GM12891 (cell line): ENCODE data around the gene ZFPM1.
A peak's percentile ranks its signal among the peaks of the same experiment; 100 is the strongest.
"Not testable (repeated sequence)": the region's sequence is repeated elsewhere in the genome, so short reads cannot be mapped to it uniquely, and the experiment has no call there.

Experiments
- DNase-seq: peaks from one replicate; pipeline ENCODE4 v3.0.0; 2011; ENCODE audit warnings: low spot score; ENCODE audit not compliant: insufficient read length
- FAIRE-seq: peaks from 2 replicates; lab custom pipeline; 2011; peaks lifted over from hg19 to GRCh38; lab: Jason Lieb, UNC
- PAX5 ChIP-seq: IDR thresholded peaks from 2 replicates; pipeline ENCODE4 v1.6.1; 2011; ENCODE audit warnings: low read length, moderate library complexity, mild to moderate bottlenecking; ENCODE audit not compliant: insufficient read depth, severe bottlenecking
- POLR2A ChIP-seq: IDR thresholded peaks from 2 replicates; pipeline ENCODE4 v1.6.1; 2011; ENCODE audit warnings: low read depth, low read length, control low read depth
- POLR2AphosphoS5 ChIP-seq: IDR thresholded peaks from 2 replicates; pipeline ENCODE4 v1.6.1; 2011; ENCODE audit warnings: low read depth, low read length, control low read depth
- POU2F2 ChIP-seq: IDR thresholded peaks from 2 replicates; pipeline ENCODE4 v1.6.1; 2011; ENCODE audit warnings: low read depth, mild to moderate bottlenecking, control low read depth, low read length, moderate library complexity
- SPI1 ChIP-seq: IDR thresholded peaks from 2 replicates; pipeline ENCODE4 v1.6.1; 2011; ENCODE audit warnings: low read depth, low read length, control low read depth
- TAF1 ChIP-seq: IDR thresholded peaks from 2 replicates; pipeline ENCODE4 v1.6.1; 2011; ENCODE audit warnings: low read depth, low read length, control low read depth

The ZFPM1 gene

DNA sequence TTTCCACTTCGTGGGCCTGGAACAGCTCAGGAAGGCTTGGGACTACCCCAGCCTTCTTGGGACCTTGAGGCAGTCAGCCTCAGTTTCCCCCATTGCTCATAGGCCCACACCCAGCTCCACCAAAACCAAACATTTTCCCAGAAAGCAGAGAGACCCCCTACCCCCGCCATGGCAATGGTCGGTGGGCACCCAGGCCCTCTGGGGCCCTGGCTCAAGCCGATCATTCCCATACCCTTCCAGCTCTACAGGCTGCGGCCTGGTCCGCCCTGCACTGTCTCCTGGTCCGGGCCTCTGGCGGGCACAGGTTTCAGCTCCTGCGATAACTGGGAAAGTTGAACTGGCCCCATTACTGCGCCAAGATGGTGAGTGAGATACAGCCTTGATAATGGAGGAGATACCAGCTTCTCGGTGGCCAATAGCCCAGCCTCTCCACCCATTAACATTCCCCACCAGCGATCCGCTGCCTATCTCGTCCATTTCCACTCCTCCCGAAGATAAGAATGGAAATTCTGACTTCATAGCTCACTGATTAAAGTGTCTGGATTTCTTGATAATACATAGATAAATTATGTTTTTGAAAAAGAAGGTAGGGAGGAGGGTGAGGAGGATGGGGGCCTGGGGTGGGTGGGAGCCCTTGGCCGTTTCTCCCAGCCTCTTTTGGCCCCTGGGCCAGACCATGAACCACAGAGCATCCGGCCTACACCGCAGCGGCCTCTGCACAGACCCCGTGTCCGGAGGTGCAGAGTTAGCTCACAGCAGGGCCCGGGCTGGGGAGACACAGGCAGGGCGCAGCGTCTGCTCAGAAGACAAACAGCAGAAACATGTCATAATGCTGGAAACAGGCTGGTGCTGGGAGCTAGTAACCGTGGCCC is 11.6 kb downstream of the ZFPM1 start:
- no peak for TF ChIP-seq SPI1
- no peak for TF ChIP-seq POLR2A
- no peak for TF ChIP-seq POU2F2
- DNase-seq (no peak), FAIRE-seq (no peak)

DNA sequence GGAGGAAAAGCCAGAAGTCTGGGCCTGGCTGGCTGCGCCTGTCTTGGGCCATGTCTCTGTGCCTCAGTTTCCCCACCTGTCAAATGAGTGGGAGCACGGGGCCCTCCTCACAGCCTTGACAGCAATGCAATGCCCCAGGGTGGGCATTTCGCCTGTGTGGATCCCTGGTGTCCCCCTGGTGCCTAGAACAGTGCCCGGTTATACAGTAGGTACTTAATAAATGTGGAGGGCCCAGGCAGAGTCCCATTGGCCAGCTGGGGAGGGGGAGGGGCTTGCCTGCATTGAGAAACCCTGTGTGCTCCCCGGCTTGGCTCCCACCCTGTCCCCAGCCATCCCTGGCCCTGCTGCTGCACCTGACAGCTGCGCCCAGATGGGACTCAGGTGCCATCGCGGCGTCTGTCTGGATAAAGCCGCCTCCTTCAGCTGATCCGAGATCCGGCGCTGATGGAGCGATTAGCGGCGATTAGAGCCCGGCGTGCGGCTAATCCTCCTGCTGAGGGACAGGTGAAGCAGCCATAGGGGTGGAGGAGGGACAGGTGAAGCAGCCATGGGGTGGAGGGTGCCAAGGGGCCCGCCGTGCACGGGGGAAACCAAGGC is 12.4 kb downstream of the ZFPM1 start:
- no peak for FAIRE-seq
- no peak for TF ChIP-seq POU2F2
- no peak for TF ChIP-seq PAX5
- no peak for TF ChIP-seq POLR2A
- DNase-seq = no peak

DNA sequence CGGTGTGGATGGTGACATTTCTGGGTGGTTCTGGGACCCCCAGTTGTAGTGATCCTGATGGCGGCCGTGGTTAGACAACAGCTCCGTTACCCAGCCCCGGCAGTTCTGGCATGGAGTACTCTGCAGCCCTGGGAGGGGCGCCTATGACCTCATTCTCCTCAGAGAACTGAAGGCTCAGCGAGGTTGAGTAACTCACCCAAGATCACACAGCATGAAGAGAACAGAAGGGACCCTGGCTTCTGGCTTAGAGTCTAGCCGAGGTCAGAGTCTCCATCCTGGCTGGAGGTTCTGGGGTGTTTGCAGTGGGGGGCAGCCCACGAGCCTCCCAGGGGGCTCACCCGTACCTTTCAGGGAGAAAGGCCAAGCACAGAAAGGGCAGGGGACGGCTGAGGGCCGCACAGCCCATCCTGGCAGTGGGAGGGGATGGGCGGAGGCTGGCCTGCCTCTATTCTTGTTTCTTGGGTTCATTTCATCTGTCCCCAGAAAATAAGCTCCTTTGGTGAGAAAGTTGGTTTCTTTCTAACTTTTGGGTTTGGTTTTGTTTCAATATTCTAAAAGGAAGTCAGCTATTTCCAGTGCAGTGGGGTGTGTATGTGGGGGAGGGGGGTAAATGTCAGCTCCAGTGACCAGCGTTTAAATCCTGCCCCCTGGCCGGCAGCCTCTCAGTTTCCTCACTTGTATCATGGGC is 13.2 kb downstream of the ZFPM1 start:
- DNase-seq (peak; percentile 71), FAIRE-seq (peak; percentile 38)
- TF ChIP-seq POU2F2 (no peak), SPI1 (no peak), PAX5 (no peak), TAF1 (no peak), POLR2A (no peak), POLR2AphosphoS5 (no peak)

DNA sequence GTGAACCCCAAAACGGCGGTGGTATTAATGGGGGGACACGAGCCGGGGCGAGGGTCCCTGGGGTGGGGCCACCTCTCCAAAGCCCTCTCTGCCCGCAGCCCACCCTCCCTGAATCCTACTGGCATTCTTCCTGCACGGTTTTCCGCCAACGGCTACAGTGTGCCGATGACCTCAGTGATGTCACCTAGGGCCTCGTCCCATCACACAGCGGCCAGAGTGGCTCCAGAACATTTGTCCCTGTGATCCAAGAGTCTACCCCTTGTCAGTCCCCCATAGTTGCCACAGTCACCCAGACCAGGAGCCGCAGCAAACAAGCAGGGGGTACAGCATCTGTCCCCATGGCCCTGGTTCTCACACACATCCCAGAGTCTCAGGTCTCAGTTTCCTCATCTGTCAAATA is 13.9 kb downstream of the ZFPM1 start:
- FAIRE-seq (no peak), DNase-seq (no peak)
- no peak for TF ChIP-seq TAF1
- TF ChIP-seq PAX5 = no peak
- no peak for TF ChIP-seq POLR2AphosphoS5
- TF ChIP-seq POU2F2 = no peak
- TF ChIP-seq SPI1 = no peak
- no peak for TF ChIP-seq POLR2A

DNA sequence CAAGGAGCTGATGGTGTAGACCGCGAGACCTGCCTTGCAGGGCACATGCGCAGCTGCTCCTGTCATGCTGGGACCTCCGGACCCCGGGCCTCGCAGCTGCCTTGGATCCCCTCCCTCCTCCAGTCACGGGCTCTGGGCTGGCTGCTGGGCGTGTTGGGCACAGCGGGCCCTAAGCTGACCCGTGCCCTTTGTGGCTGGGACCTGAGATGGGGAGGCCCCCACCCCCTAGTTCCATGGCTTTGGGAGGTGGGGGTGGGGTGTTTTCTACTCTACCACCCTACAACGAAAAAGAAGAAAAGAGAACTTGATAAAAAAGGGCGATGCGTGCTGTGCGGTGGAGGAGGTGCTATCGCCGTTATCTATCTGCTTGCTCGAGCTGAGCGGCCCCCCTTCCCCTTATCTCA is 14.5 kb downstream of the ZFPM1 start:
- FAIRE-seq (no peak), DNase-seq (no peak)
- no peak for TF ChIP-seq PAX5
- TF ChIP-seq SPI1 = no peak
- no peak for TF ChIP-seq POU2F2
- TF ChIP-seq TAF1 = no peak
- TF ChIP-seq POLR2AphosphoS5 = no peak
- no peak for TF ChIP-seq POLR2A

DNA sequence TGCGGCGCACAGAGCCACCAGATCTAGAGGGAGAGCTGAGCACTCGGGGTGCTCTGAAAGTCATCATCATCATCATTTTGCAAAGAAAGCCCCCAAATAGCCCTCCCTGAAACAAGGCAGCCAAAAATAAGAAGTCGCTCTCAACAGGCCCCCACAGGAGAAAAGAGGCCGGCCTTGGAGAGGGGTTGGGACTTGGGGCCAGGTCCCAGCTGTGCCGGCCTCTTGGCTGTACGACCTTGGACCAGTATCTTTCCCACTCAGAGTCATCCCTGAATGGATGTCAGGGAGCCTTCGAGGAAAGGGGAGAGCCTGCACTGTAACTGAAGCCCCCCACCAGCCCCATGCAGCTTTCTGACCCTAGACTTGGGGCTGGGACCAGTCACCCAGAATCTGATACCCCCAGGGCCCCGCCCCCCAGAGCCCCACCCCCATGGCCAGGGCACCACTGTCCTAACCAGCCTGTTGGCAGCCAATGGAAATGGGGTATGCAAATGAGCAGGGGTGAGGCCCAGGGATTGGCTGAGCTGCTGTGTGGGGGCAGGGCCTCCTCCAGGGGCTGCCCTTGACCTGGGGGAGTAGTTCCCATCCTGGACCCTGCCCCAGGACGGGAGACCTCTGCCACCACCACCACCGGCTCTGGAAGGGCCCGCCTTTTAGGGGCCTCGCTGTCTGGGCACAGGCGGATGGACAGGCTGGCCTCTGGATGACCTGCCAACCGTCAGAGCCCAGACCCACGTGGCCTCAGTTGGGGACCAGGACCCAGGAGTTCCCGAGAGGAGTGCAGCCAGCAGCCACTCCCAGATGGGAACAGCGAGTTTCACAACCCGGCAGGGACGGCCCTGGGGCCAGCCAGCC is 15.4 kb downstream of the ZFPM1 start:
- TF ChIP-seq POU2F2 (peak; percentile 12; the same call in 1 of the 2 replicates), POLR2A (no peak), POLR2AphosphoS5 (no peak)
- no peak for DNase-seq
- FAIRE-seq = no peak

DNA sequence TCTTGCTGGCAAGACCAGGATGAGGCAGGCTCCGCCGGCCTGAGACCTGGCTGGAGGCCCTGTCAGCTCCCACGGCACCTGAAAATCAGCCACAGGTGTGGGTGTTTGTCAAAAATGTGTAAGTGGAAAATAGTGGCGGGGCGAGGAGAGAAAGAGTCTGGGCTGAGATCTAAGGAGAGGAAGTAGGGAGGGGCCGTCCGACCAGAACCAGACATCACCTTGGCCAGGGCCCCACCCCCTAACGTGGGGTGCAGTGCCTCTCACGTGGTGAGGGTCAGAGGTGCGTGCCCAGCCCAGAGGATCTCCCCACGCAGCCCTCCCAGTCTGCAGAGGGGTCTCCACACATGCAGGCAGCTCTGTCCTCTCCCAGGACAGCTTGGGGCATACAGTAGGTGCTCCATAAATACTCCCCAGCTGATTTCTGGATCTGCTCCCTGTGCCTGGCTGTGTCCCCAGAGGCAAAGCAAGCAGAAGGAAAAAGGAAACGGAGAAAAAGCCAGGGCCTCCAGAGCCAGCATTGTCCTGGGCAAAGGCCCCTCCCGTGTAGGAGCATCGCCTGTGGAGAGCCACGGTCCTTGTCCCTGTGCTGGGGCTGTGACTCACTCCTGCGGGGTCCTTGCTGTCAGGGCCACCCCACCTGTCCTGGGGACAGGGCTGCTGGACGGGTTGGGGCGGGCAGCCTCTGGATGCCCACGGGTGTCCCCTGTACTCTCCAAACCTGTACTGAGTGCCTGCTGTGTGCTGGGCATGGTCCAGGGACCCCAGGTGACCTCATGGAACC is 16.7 kb downstream of the ZFPM1 start:
- FAIRE-seq (peak; percentile 52), DNase-seq (no peak)
- no peak for TF ChIP-seq POLR2AphosphoS5
- TF ChIP-seq POU2F2 = no peak
- TF ChIP-seq TAF1 = no peak
- no peak for TF ChIP-seq POLR2A
- no peak for TF ChIP-seq SPI1

DNA sequence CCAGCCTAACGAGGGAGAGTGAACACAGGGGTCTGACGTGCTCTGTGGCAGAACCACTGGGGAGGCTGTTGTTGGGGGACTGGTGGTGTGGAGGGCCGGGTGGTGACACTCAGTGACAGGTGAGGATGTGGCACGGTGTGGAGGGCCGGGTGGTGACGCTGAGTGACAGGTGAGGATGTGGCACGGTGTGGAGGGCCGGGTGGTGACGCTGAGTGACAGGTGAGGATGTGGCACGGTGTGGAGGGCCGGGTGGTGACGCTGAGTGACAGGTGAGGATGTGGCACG is 17.3 kb downstream of the ZFPM1 start:
- not testable (repeated sequence) for FAIRE-seq, DNase-seq

DNA sequence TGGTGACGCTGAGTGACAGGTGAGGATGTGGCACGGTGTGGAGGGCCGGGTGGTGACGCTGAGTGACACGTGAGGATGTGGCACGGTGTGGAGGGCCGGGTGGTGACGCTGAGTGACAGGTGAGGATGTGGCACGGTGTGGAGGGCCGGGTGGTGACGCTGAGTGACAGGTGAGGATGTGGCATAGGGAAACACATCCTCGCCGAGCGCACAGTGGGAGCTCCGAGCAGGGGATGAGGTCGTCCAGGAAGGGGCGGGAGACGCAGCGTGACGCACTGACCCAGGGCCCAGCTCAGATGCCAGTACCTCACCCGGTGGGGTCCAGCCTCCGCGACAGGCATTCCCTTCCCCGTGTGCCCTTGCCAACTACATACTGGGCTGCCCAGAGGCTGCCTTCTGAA is 17.6 kb downstream of the ZFPM1 start:
- not testable (repeated sequence) for DNase-seq, FAIRE-seq
